Fibroblast of villous mesenchyme (primary cell): ENCODE results near the gene SLC50A1. TPM values are rescaled to one million over a fixed set of nuclear protein-coding genes. Genes with fewer than 3 reads are reported as not detected.

Experiments
- DNase-seq: peaks from one replicate; pipeline ENCODE4 v3.0.0-alpha.2; 2010; ENCODE audit warnings: low read depth
- H3K4me3 ChIP-seq: 2 replicates; pipeline ENCODE4 v1.5.1; 2011; ENCODE audit warnings: low read depth, mild to moderate bottlenecking, low read length
- CTCF ChIP-seq: IDR thresholded peaks from 2 replicates; pipeline ENCODE4 v1.5.1; 2012; ENCODE audit warnings: low read depth, mild to moderate bottlenecking, low read length; ENCODE audit not compliant: insufficient read depth
- total RNA-seq: library from RNA; depleted of rRNA; stranded (reverse); fragments of >200 nt; gene quantifications from 2 replicates; pipeline ENCODE4 v1.2.3, GENCODE V29; 2012

SLC50A1 gene
- total RNA-seq, 1 donor = 58.7 TPM

- TF ChIP-seq CTCF = no peak
- no peak overlapping the region for H3K4me3 ChIP-seq
- no peak for DNase-seq
Observed at GRCh38 chr1:155183775-155184221, 48.1 kb downstream of the SLC50A1 start.

GRCh38 chr1:155184351-155184811 lies 48.7 kb downstream of the SLC50A1 start:
- DNase-seq = no peak
- no peak overlapping the region for H3K4me3 ChIP-seq
- TF ChIP-seq CTCF = no peak

- no peak for DNase-seq
- H3K4me3 ChIP-seq = no peak overlapping the region
- no peak for TF ChIP-seq CTCF
Observed at GRCh38 chr1:155184835-155185782, 49.5 kb downstream of the SLC50A1 start.

GRCh38 chr1:155185783-155186066 lies 50.1 kb downstream of the SLC50A1 start:
- no peak for TF ChIP-seq CTCF
- no peak overlapping the region for H3K4me3 ChIP-seq
- DNase-seq = no peak

GRCh38 chr1:155186067-155186793 lies 50.6 kb downstream of the SLC50A1 start:
- H3K4me3 ChIP-seq = no peak overlapping the region
- no peak for DNase-seq
- TF ChIP-seq CTCF = no peak

- no peak for DNase-seq
Observed at GRCh38 chr1:155186794-155187455, 51.3 kb downstream of the SLC50A1 start.

More at GRCh38 chr1:155186794-155187455, 51.3 kb downstream of the SLC50A1 start:
- no peak overlapping the region for H3K4me3 ChIP-seq
- no peak for TF ChIP-seq CTCF
